GM10248 (cell line): ENCODE results near the gene ICAM5.

Experiments
- CTCF ChIA-PET: fragments of 300-600 bp; sonication (Branson Sonifier 250); formaldehyde crosslinking; extraction: SDS; loops from one replicate; lab custom pipeline; 2021; ENCODE audit warnings: antibody characterized with exemption; lab: Yijun Ruan, JAX
- POLR2A ChIA-PET: fragments of 350-650 bp; sonication (Branson Sonifier 250); formaldehyde crosslinking; extraction: SDS; loops from one replicate; lab custom pipeline; 2020; ENCODE audit warnings: antibody characterized with exemption; lab: Yijun Ruan, JAX
- DNase-seq: peaks from one replicate; pipeline ENCODE4 v3.0.0; 2012; ENCODE audit errors: extremely low spot score
- CTCF ChIP-seq: IDR thresholded peaks from 2 replicates; pipeline ENCODE4 v1.5.1; 2012; ENCODE audit warnings: mild to moderate bottlenecking, low read depth; ENCODE audit errors: extremely low read depth, missing control alignments, control extremely low read depth

The ICAM5 gene

GRCh38 chr19:10269333-10270179 is 20.2 kb upstream of the ICAM5 start:
- POLR2A ChIA-PET, result interaction anchor here (0.9 to 4.2 kb wide), 12 partner anchors 9 to 163 kb away, joined by 3 to 84 read pairs (median 14); partner anchors contain the start of genes ICAM4, ICAM5, MRPL4 and P2RY11
- DNase-seq, result peak; percentile 82
- CTCF ChIA-PET, result interaction anchor here (0.6 to 16.8 kb wide), 26 partner anchors 10 to 340 kb away, joined by 3 to 484 read pairs (median 5); partner anchors contain the start of genes CDC37, ICAM4, ICAM5 and TYK2
- peak; percentile 98 for TF ChIP-seq CTCF

- POLR2A ChIA-PET, result interaction anchor here (0.9 to 4.2 kb wide), 18 partner anchors 9 to 164 kb away, joined by 3 to 84 read pairs (median 12); partner anchors contain the start of genes ICAM4, ICAM5, MRPL4 and P2RY11
- no peak for TF ChIP-seq CTCF
- CTCF ChIA-PET, result interaction anchor here (0.7 to 16.8 kb wide), 16 partner anchors 10 to 157 kb away, joined by 3 to 484 read pairs (median 12); partner anchors contain the start of genes CDC37, ICAM4, ICAM5 and TYK2
- DNase-seq, result peak; percentile 79
These were observed 19.6 kb upstream of the ICAM5 start for GRCh38 chr19:10270180-10270615.

- TF ChIP-seq CTCF, result no peak
- CTCF ChIA-PET, result interaction anchor here (0.7 to 16.8 kb wide), 20 partner anchors 9 to 340 kb away, joined by 3 to 484 read pairs (median 8); partner anchors contain the start of genes CDC37, ICAM4, ICAM5 and TYK2
- POLR2A ChIA-PET, result interaction anchor here (0.5 to 4.2 kb wide), 28 partner anchors 9 to 165 kb away, joined by 3 to 84 read pairs (median 8); partner anchors contain the start of genes ICAM4, ICAM5, MRPL4 and P2RY11
- DNase-seq, result peak; percentile 87
These were observed 18.9 kb upstream of the ICAM5 start, which contains the start of gene ICAM1 for GRCh38 chr19:10270616-10271394. TSS of gene ICAM1 (plus strand) at chr19:10271120. CDS start at chr19:10271160, 40 bp downstream.

- TF ChIP-seq CTCF, result no peak
- ChIA-PET CTCF (interaction anchor here (1.0 to 16.8 kb wide), 16 partner anchors 8 to 341 kb away, joined by 3 to 484 read pairs (median 12); partner anchors contain the start of genes CDC37, ICAM4, ICAM5 and TYK2), POLR2A (interaction anchor here (0.6 to 4.2 kb wide), 27 partner anchors 8 to 427 kb away, joined by 3 to 84 read pairs (median 8); partner anchors contain the start of genes ICAM4, ICAM5, PPAN and RAVER1)
- peak; percentile 71 for DNase-seq
These were observed 18.1 kb upstream of the ICAM5 start for GRCh38 chr19:10271543-10272086.

GRCh38 chr19:10274589-10274988 is 15.2 kb upstream of the ICAM5 start:
- CTCF ChIA-PET, result interaction anchor here (1.1 to 1.8 kb wide), 4 partner anchors 15 to 131 kb away, joined by 3 to 9 read pairs (median 6); partner anchors contain the start of gene ICAM5
- POLR2A ChIA-PET, result interaction anchor here (1.6 kb wide), 1 partner anchor 9 kb away, joined by 4 read pairs; no protein-coding TSS in a partner anchor

More at GRCh38 chr19:10274589-10274988, 15.2 kb upstream of the ICAM5 start:
- DNase-seq, result no peak
- no peak for TF ChIP-seq CTCF
